H9 (cell line): ENCODE results near the gene CCDC34. TPM values are rescaled to one million over a fixed set of nuclear protein-coding genes. Genes with fewer than 3 reads are reported as not detected.

Source experiments
- DNase-seq: peaks from one replicate; pipeline ENCODE4 v3.0.0-alpha.2; 2017
- H2AFZ ChIP-seq: one replicate; pipeline ENCODE4 v1.6.1; 2013; ENCODE audit warnings: mild to moderate bottlenecking, low read length, control low read depth, moderate library complexity
- H2AK5ac ChIP-seq: 2 replicates; pipeline ENCODE4 v1.6.1; 2013; ENCODE audit warnings: low read length, control low read depth, mixed read lengths; ENCODE audit not compliant: insufficient read length
- H2BK120ac ChIP-seq: one replicate; pipeline ENCODE4 v1.6.1; 2013; ENCODE audit warnings: low read depth, mild to moderate bottlenecking, low read length, control low read depth, inconsistent platforms; ENCODE audit not compliant: poor library complexity, severe bottlenecking
- H2BK12ac ChIP-seq: 2 replicates; pipeline ENCODE4 v1.6.1; 2013; ENCODE audit warnings: low read length, control low read depth, mixed read lengths, low read depth; ENCODE audit not compliant: insufficient read length
- H2BK15ac ChIP-seq: 2 replicates; pipeline ENCODE4 v1.6.1; 2013; ENCODE audit warnings: low read depth, low read length, control low read depth
- H2BK20ac ChIP-seq: one replicate; pipeline ENCODE4 v1.6.1; 2013; ENCODE audit warnings: low read depth, mild to moderate bottlenecking, low read length, control low read depth, inconsistent platforms; ENCODE audit not compliant: poor library complexity, severe bottlenecking
- H2BK5ac ChIP-seq: 2 replicates; pipeline ENCODE4 v1.6.1; 2013; ENCODE audit warnings: low read length, control low read depth, mixed read lengths; ENCODE audit not compliant: insufficient read length
- H3K14ac ChIP-seq: 2 replicates; pipeline ENCODE4 v1.6.1; 2013; ENCODE audit warnings: low read length, control low read depth; ENCODE audit not compliant: insufficient read depth
- H3K18ac ChIP-seq: 2 replicates; pipeline ENCODE4 v1.6.1; 2013; ENCODE audit warnings: low read depth, mild to moderate bottlenecking, mixed read lengths, low read length, control low read depth; ENCODE audit not compliant: insufficient read length
- H3K23ac ChIP-seq: 2 replicates; pipeline ENCODE4 v1.6.1; 2013; ENCODE audit warnings: low read length, control low read depth, mixed read lengths, low read depth; ENCODE audit not compliant: insufficient read length
- H3K23me2 ChIP-seq: 2 replicates; pipeline ENCODE4 v1.6.1; 2013; ENCODE audit warnings: low read depth, mild to moderate bottlenecking, mixed read lengths, low read length, control low read depth; ENCODE audit not compliant: insufficient read length, poor library complexity, severe bottlenecking
- H3K27ac ChIP-seq: 2 replicates; pipeline ENCODE4 v1.5.1; 2013; ENCODE audit warnings: low read length, control low read depth, mixed read lengths, low read depth; ENCODE audit not compliant: insufficient read length
- H3K27me3 ChIP-seq: 2 replicates; pipeline ENCODE4 v1.6.1; 2013; ENCODE audit warnings: low read length, control low read depth, inconsistent platforms; ENCODE audit not compliant: insufficient read depth
- H3K4ac ChIP-seq: 2 replicates; pipeline ENCODE4 v1.6.1; 2013; ENCODE audit warnings: low read depth, mild to moderate bottlenecking, control low read depth, inconsistent platforms, low read length, moderate library complexity
- H3K4me1 ChIP-seq: 2 replicates; pipeline ENCODE4 v1.6.1; 2013; ENCODE audit warnings: low read length, control low read depth, inconsistent platforms; ENCODE audit not compliant: insufficient read depth
- H3K4me2 ChIP-seq: 2 replicates; pipeline ENCODE4 v1.6.1; 2013; ENCODE audit warnings: low read length, control low read depth, mixed read lengths; ENCODE audit not compliant: insufficient read length, insufficient read depth
- H3K56ac ChIP-seq: 2 replicates; pipeline ENCODE4 v1.6.1; 2013; ENCODE audit warnings: low read depth, mild to moderate bottlenecking, mixed read lengths, low read length, control low read depth; ENCODE audit not compliant: insufficient read length
- H3K79me1 ChIP-seq: 2 replicates; pipeline ENCODE4 v1.6.1; 2013; ENCODE audit warnings: low read depth, mild to moderate bottlenecking, moderate library complexity, low read length, control low read depth, inconsistent platforms; ENCODE audit not compliant: insufficient read depth, poor library complexity, severe bottlenecking
- H3K79me2 ChIP-seq: 2 replicates; pipeline ENCODE4 v1.6.1; 2013; ENCODE audit warnings: low read length, control low read depth, inconsistent platforms; ENCODE audit not compliant: insufficient read depth
- H3K9ac ChIP-seq: 2 replicates; pipeline ENCODE4 v1.6.1; 2013; ENCODE audit warnings: low read length, control low read depth, mixed read lengths; ENCODE audit not compliant: insufficient read length; ENCODE audit errors: extremely low read depth
- H3K9me3 ChIP-seq: one replicate; pipeline ENCODE4 v1.6.1; 2013; ENCODE audit warnings: low read depth, low read length, inconsistent platforms; ENCODE audit not compliant: control insufficient read depth
- H3T11ph ChIP-seq: one replicate; pipeline ENCODE4 v1.6.1; 2013; ENCODE audit warnings: mild to moderate bottlenecking, low read length, control low read depth, inconsistent platforms
- H4K20me1 ChIP-seq: one replicate; pipeline ENCODE4 v1.6.1; 2013; ENCODE audit not compliant: control insufficient read depth, insufficient read length, insufficient read depth
- H4K5ac ChIP-seq: 2 replicates; pipeline ENCODE4 v1.6.1; 2013; ENCODE audit warnings: low read depth, mild to moderate bottlenecking, mixed read lengths, low read length, control low read depth; ENCODE audit not compliant: insufficient read length
- H4K8ac ChIP-seq: replicated peaks from 2 replicates; pipeline ENCODE4 v1.6.1; 2013; ENCODE audit warnings: low read length, control low read depth, mixed read lengths, low read depth; ENCODE audit not compliant: insufficient read length
- H4K91ac ChIP-seq: 2 replicates; pipeline ENCODE4 v1.6.1; 2013; ENCODE audit warnings: low read depth, mild to moderate bottlenecking, moderate library complexity, mixed read lengths, low read length, control low read depth; ENCODE audit not compliant: insufficient read length
- H3K27ac Mint-ChIP-seq, 3 experiments: 2 replicates in 2 of 3; 3 replicates in 1 of 3; pipeline ENCODE4 v1.8.0; 2020 to 2021; ENCODE audit warnings: mixed read lengths in 3 of 3, mild to moderate bottlenecking in 1 of 3, moderate library complexity in 1 of 3
- H3K27me3 Mint-ChIP-seq: 2 replicates; pipeline ENCODE4 v1.8.0; 2021; ENCODE audit warnings: low read depth, mild to moderate bottlenecking, moderate library complexity, mixed read lengths
- H3K36me3 Mint-ChIP-seq, 3 experiments: 2 replicates in 2 of 3; 3 replicates in 1 of 3; pipeline ENCODE4 v1.8.0; 2020 to 2021; ENCODE audit warnings: low read depth in 3 of 3, mixed read lengths in 3 of 3; ENCODE audit not compliant: insufficient read depth in 1 of 3
- H3K4me1 Mint-ChIP-seq, 2 experiments: 2 replicates each; pipeline ENCODE4 v1.8.0; 2020; ENCODE audit warnings: mixed read lengths in 2 of 2
- H3K4me3 Mint-ChIP-seq, 2 experiments: 2 replicates in 1 of 2; 3 replicates in 1 of 2; pipeline ENCODE4 v1.8.0; 2020 to 2021; ENCODE audit warnings: mild to moderate bottlenecking in 2 of 2, mixed read lengths in 2 of 2, moderate library complexity in 1 of 2
- H3K9me3 Mint-ChIP-seq, 2 experiments: 2 replicates in 1 of 2; 3 replicates in 1 of 2; pipeline ENCODE4 v1.8.0; 2020; ENCODE audit warnings: mild to moderate bottlenecking in 2 of 2, mixed read lengths in 2 of 2, moderate library complexity in 1 of 2
- total RNA-seq: library from RNA; stranded (reverse); gene quantifications from 2 replicates; pipeline ENCODE4 v1.2.1, GENCODE V29; 2021
- TF ChIP-seq, protein P1 (sequence below): fragments of 200-600 bp; sonication (generic); conservative IDR thresholded peaks from 3 replicates; pipeline ENCODE4 v1.8.0; 2021; ENCODE audit warnings: antibody characterized with exemption, mild to moderate bottlenecking

CCDC34 gene
- total RNA-seq, 1 experiment from 2014 or later = 25.2 TPM

DNA sequence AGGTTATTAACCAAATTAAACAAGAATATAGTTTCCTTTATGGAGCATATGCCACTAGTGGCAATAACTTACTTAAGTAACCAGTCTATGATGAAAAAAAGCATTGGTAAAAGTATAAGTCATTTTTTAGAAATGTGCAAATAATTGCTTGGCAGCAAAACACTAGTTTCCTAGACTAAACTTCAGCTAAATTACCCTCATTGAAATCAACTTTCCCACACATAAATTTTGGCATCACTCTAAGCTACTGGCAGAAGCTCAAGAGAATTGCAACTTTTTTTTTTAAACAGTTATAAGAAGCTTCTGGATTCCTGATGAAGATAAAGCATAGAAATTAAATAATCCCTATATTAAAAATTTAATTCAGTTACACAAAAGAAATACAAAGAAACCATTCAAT lies 12.5 kb downstream of the CCDC34 start:
- Histone ChIP-seq H3K27me3 (no peaks in the 10 kb centered on the region), H2AFZ (no peak overlapping the region), H4K8ac (no peak overlapping the region), H2BK120ac (no peak overlapping the region), H3K4me2 (no peak overlapping the region), H3K27ac (no peak overlapping the region), H4K5ac (no peak overlapping the region), H3K4ac (no peak overlapping the region), H2AK5ac (no peak overlapping the region), H2BK15ac (no peak overlapping the region), H3K79me2 (no peaks in the 10 kb centered on the region), H2BK5ac (no peak overlapping the region), H2BK12ac (no peak overlapping the region), H2BK20ac (no peak overlapping the region), H3K23ac (no peak overlapping the region), H3K9me3 (no peaks in the 10 kb centered on the region), H3K56ac (no peak overlapping the region), H3K79me1 (no peaks in the 10 kb centered on the region), H3T11ph (no peak overlapping the region), H3K9ac (no peak overlapping the region), H3K14ac (no peak overlapping the region), H4K20me1 (no peaks in the 10 kb centered on the region), H3K18ac (no peak overlapping the region), H4K91ac (no peak overlapping the region), H3K4me1 (peaks cover 4% of the 10 kb centered on the region), H3K23me2 (no peaks in the 10 kb centered on the region)
- no peaks in the 10 kb centered on the region for H3K27me3 Mint-ChIP-seq
- no peaks in the 10 kb centered on the region; a peak in 1 of 5 replicates for H3K9me3 Mint-ChIP-seq
- peak overlapping the region in 1 of 3 experiments; percentile 94; a peak in 2 of 7 replicates for H3K27ac Mint-ChIP-seq
- H3K4me3 Mint-ChIP-seq = no peak overlapping the region
- DNase-seq = no peak
- peaks cover 68 to 74% of the 10 kb centered on the region in 2 experiments for H3K4me1 Mint-ChIP-seq
- TF ChIP-seq, protein P1, sequence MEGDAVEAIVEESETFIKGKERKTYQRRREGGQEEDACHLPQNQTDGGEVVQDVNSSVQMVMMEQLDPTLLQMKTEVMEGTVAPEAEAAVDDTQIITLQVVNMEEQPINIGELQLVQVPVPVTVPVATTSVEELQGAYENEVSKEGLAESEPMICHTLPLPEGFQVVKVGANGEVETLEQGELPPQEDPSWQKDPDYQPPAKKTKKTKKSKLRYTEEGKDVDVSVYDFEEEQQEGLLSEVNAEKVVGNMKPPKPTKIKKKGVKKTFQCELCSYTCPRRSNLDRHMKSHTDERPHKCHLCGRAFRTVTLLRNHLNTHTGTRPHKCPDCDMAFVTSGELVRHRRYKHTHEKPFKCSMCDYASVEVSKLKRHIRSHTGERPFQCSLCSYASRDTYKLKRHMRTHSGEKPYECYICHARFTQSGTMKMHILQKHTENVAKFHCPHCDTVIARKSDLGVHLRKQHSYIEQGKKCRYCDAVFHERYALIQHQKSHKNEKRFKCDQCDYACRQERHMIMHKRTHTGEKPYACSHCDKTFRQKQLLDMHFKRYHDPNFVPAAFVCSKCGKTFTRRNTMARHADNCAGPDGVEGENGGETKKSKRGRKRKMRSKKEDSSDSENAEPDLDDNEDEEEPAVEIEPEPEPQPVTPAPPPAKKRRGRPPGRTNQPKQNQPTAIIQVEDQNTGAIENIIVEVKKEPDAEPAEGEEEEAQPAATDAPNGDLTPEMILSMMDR = no peak
- peaks cover 0 to 21% (median 20%) of the 10 kb centered on the region in 3 experiments; a peak in 6 of 7 replicates for H3K36me3 Mint-ChIP-seq
